ENCODE results near the gene SERTM1. TPM values are rescaled to one million over a fixed set of nuclear protein-coding genes. Genes with fewer than 3 reads are reported as not detected.

Gene SERTM1
- total and polyA plus RNA-seq, 10 of the 15 experiments (the other 5 are each of a cell fraction or from before 2014, with no cell fraction given) = not detected

GRCh38 chr13:36629057-36629385 lies 44.8 kb upstream of the SERTM1 start:
- intact Hi-C loops (cut with micrococcal nuclease; ENCODE audit: unreplicated experiment) = no loop called here
- 2% methylated on average over 2 of the region's 2 CpGs for whole genome bisulfite sequencing (ENCODE audit: insufficient coverage, insufficient replicate concordance, low lambda C conversion rate, missing lambda C conversion rate)
- FAIRE-seq (no peak), ATAC-seq (no peak), DNase-seq (ENCODE audit: low read depth, low spot score) (no peak)
- no peaks in the 10 kb centered on the region for H3K79me2 ChIP-seq (ENCODE audit: control insufficient read depth, insufficient read depth, low read length)
- RAD21 ChIA-PET (ENCODE audit: unreplicated experiment) = no interaction called here
- H3K9ac ChIP-seq (ENCODE audit: control insufficient read depth, insufficient read depth, low read length) = no peak overlapping the region
- POLR2A ChIA-PET = no interaction called here
- CTCF ChIA-PET = interaction anchor here (0.6 kb wide), 1 partner anchor 532 kb away, joined by 3 read pairs; no protein-coding TSS in a partner anchor
- no TSS peak for BruUV-seq (replicated peaks)
- no peaks in the 10 kb centered on the region for H3K4me1 ChIP-seq (ENCODE audit: control insufficient read depth, insufficient read depth, low read length)
- H3K27me3 ChIP-seq (replicated peaks in 1 of 2; ENCODE audit: control insufficient read depth in 2 of 2, insufficient read depth in 2 of 2, low read length in 1 of 2) = no peaks in the 10 kb centered on the region
- H3K9me3 ChIP-seq (replicated peaks; ENCODE audit: control insufficient read depth, insufficient read depth, low read length) = no peaks in the 10 kb centered on the region
- H3K4me2 ChIP-seq (ENCODE audit: control insufficient read depth, insufficient read depth) = no peak overlapping the region
- H4K20me1 ChIP-seq (ENCODE audit: control insufficient read depth, insufficient read depth) = no peaks in the 10 kb centered on the region
- SMC1A ChIA-PET (ENCODE audit: uncharacterized antibody, unreplicated experiment) = interaction anchor here (1.6 kb wide), 1 partner anchor 10 kb away, joined by 5 read pairs; no protein-coding TSS in a partner anchor
- no peak overlapping the region for H3K4me3 ChIP-seq
- no peaks in the 10 kb centered on the region for H3K36me3 ChIP-seq (ENCODE audit: control insufficient read depth in 2 of 2, insufficient read depth in 2 of 2, low read length in 1 of 2)
- H3K27ac ChIP-seq (ENCODE audit: control insufficient read depth, insufficient read depth) = no peak overlapping the region
- H2AFZ ChIP-seq (ENCODE audit: control insufficient read depth, low read depth, low read length) = no peak overlapping the region
- in situ Hi-C loops (cut with MboI) = no loop called here
- no peak for TF ChIP-seq PRDM15 (CRISPR knock-in tag; IDR thresholded peaks at IDR 0.05)
- TF ChIP-seq SUPT20H (IDR thresholded peaks at IDR 0.05; ENCODE audit: borderline replicate concordance, control insufficient read depth, low read depth, low read length) = no peak
- TF ChIP-seq ASH2L (IDR thresholded peaks at IDR 0.05; ENCODE audit: borderline replicate concordance, low read depth) = no peak
- TF ChIP-seq HDAC2 (IDR thresholded peaks at IDR 0.05) = no peak
- no peak for TF ChIP-seq EZH2 (IDR thresholded peaks at IDR 0.05; ENCODE audit: borderline replicate concordance, control insufficient read depth, low read depth, low read length)
- TF ChIP-seq IRF4 (IDR thresholded peaks at IDR 0.05; ENCODE audit: low read depth, low read length) = no peak
- TF ChIP-seq SPI1 (IDR thresholded peaks at IDR 0.05; ENCODE audit: borderline replicate concordance, insufficient read depth, low read depth, low read length) = no peak
- TF ChIP-seq TARDBP (IDR thresholded peaks at IDR 0.05; ENCODE audit: borderline replicate concordance) = no peak
- no peak for TF ChIP-seq SMC3 (IDR thresholded peaks at IDR 0.05; ENCODE audit: borderline replicate concordance, low read length)
- TF ChIP-seq ELK1 (IDR thresholded peaks at IDR 0.05; ENCODE audit: low read depth, low read length) = no peak
- no peak for TF ChIP-seq IRF5 (IDR thresholded peaks at IDR 0.05; ENCODE audit: borderline replicate concordance)
- no peak for TF ChIP-seq CHD4 (IDR thresholded peaks at IDR 0.05)
- TF ChIP-seq, protein P1, sequence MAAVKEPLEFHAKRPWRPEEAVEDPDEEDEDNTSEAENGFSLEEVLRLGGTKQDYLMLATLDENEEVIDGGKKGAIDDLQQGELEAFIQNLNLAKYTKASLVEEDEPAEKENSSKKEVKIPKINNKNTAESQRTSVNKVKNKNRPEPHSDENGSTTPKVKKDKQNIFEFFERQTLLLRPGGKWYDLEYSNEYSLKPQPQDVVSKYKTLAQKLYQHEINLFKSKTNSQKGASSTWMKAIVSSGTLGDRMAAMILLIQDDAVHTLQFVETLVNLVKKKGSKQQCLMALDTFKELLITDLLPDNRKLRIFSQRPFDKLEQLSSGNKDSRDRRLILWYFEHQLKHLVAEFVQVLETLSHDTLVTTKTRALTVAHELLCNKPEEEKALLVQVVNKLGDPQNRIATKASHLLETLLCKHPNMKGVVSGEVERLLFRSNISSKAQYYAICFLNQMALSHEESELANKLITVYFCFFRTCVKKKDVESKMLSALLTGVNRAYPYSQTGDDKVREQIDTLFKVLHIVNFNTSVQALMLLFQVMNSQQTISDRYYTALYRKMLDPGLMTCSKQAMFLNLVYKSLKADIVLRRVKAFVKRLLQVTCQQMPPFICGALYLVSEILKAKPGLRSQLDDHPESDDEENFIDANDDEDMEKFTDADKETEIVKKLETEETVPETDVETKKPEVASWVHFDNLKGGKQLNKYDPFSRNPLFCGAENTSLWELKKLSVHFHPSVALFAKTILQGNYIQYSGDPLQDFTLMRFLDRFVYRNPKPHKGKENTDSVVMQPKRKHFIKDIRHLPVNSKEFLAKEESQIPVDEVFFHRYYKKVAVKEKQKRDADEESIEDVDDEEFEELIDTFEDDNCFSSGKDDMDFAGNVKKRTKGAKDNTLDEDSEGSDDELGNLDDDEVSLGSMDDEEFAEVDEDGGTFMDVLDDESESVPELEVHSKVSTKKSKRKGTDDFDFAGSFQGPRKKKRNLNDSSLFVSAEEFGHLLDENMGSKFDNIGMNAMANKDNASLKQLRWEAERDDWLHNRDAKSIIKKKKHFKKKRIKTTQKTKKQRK (IDR thresholded peaks at IDR 0.05; ENCODE audit: low read depth, low read length) = no peak
- no peak for TF ChIP-seq SREBF1 (IDR thresholded peaks at IDR 0.05; ENCODE audit: low read length)
- no peak for TF ChIP-seq BRCA1 (IDR thresholded peaks at IDR 0.05; ENCODE audit: low read depth, low read length)
- no peak for TF ChIP-seq ZBED1 (IDR thresholded peaks at IDR 0.05; ENCODE audit: borderline replicate concordance)

All from GM12878 (cell line).